ENCODE results near the gene PRKCB. TPM values are rescaled to one million over a fixed set of nuclear protein-coding genes. Genes with fewer than 3 reads are reported as not detected.

The PRKCB gene
- total and polyA plus RNA-seq, 2 of the 8 experiments (the other 6 are each of a cell fraction or from before 2014, with no cell fraction given) = 7.1 to 12.1 TPM

DNA sequence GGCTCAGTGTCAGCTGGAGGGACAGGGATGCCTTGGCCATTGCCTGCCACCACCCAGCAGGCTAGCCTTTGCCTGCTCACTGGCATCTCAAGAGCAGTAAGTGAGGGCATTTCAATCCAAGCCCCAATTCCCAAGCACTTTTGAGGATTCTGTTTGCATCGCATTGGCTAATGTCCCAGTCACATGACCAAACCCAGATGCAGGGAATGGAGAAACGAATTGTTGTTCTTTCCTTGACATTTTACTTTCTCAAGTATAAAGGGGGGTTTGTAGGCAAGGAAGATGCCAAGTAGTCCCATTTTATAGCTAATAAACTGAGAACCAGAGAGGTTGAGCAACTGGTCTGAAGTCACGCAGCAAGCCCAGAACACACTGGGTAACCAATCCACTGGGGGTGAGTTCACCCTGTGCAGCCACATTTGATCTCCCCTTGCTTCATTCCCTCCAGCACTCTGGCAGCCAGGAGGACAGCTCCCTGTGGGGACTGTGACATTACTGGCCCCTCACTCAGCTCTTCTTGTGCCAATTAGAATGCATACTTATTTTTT lies 226.6 kb downstream of the PRKCB start:
- H3K18ac ChIP-seq (ENCODE audit: extremely low read depth, low read length) = no peak overlapping the region
- no peak overlapping the region for H3K4ac ChIP-seq (replicated peaks; ENCODE audit: insufficient read length, low read depth, low read length)
- H3K4me3 ChIP-seq (ENCODE audit: extremely low read depth in 1 of 4, insufficient read depth in 2 of 4, low read depth in 3 of 4, low read length in 4 of 4) = no peak overlapping the region
- no peak overlapping the region for H2BK15ac ChIP-seq (ENCODE audit: low read length)
- H2BK20ac ChIP-seq (ENCODE audit: low read length) = no peak overlapping the region
- H3K23me2 ChIP-seq (ENCODE audit: low read depth, low read length) = no peaks in the 10 kb centered on the region
- no peaks in the 10 kb centered on the region for H3K4me1 ChIP-seq (replicated peaks in 1 of 4; ENCODE audit: control insufficient read depth in 3 of 4, insufficient read depth in 4 of 4, low read length in 3 of 4)
- no peaks in the 10 kb centered on the region for H3K36me3 ChIP-seq (ENCODE audit: control insufficient read depth in 2 of 4, insufficient read depth in 4 of 4, low read length in 3 of 4)
- no peak overlapping the region for H2BK120ac ChIP-seq (replicated peaks; ENCODE audit: low read depth, low read length)
- FAIRE-seq (no peak), DNase-seq (ENCODE audit: low read depth in 1 of 2, low spot score in 2 of 2) (no peak)
- H2AFZ ChIP-seq (ENCODE audit: low read length) = no peak overlapping the region
- H4K5ac ChIP-seq (ENCODE audit: insufficient read length, low read depth, low read length) = no peak overlapping the region
- no peaks in the 10 kb centered on the region for H3K9me3 ChIP-seq (ENCODE audit: insufficient read depth in 2 of 2, low read depth in 1 of 2, low read length in 1 of 2)
- H3K4me2 ChIP-seq (ENCODE audit: insufficient read depth in 1 of 2, low read depth in 2 of 2, low read length in 2 of 2) = no peak overlapping the region
- H2BK5ac ChIP-seq (ENCODE audit: low read depth, low read length) = no peak overlapping the region
- peak overlapping the region in 1 of 4 experiments; percentile 32; a peak in 1 of 7 replicates for H3K9ac ChIP-seq (replicated peaks in 1 of 4; ENCODE audit: extremely low read depth in 1 of 4, low read depth in 3 of 4, low read length in 3 of 4)
- TF ChIP-seq, protein P1, sequence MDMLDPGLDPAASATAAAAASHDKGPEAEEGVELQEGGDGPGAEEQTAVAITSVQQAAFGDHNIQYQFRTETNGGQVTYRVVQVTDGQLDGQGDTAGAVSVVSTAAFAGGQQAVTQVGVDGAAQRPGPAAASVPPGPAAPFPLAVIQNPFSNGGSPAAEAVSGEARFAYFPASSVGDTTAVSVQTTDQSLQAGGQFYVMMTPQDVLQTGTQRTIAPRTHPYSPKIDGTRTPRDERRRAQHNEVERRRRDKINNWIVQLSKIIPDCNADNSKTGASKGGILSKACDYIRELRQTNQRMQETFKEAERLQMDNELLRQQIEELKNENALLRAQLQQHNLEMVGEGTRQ (IDR thresholded peaks at IDR 0.05; ENCODE audit: low read length) = no peak
- no peak for TF ChIP-seq RXRA (IDR thresholded peaks at IDR 0.05; ENCODE audit: insufficient read depth, low read depth, low read length)
- TF ChIP-seq BRCA1 (IDR thresholded peaks at IDR 0.05; ENCODE audit: low read depth, low read length) = no peak
- no peak for TF ChIP-seq SP1 (IDR thresholded peaks at IDR 0.05; ENCODE audit: low read depth, low read length)
- no peak for TF ChIP-seq RNF2 (IDR thresholded peaks at IDR 0.05; ENCODE audit: borderline replicate concordance, low read depth, low read length, missing control alignments, poor library complexity, severe bottlenecking)
- TF ChIP-seq SP2 (IDR thresholded peaks at IDR 0.05; ENCODE audit: low read length) = no peak
- TF ChIP-seq, protein P2, sequence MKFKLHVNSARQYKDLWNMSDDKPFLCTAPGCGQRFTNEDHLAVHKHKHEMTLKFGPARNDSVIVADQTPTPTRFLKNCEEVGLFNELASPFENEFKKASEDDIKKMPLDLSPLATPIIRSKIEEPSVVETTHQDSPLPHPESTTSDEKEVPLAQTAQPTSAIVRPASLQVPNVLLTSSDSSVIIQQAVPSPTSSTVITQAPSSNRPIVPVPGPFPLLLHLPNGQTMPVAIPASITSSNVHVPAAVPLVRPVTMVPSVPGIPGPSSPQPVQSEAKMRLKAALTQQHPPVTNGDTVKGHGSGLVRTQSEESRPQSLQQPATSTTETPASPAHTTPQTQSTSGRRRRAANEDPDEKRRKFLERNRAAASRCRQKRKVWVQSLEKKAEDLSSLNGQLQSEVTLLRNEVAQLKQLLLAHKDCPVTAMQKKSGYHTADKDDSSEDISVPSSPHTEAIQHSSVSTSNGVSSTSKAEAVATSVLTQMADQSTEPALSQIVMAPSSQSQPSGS (IDR thresholded peaks at IDR 0.05; ENCODE audit: low read length) = no peak
- TF ChIP-seq HDAC6 (IDR thresholded peaks at IDR 0.05; ENCODE audit: low read depth, low read length) = no peak
- TF ChIP-seq NRF1 (IDR thresholded peaks at IDR 0.05; ENCODE audit: low read depth, low read length) = no peak
- H4K8ac ChIP-seq (ENCODE audit: extremely low read depth, insufficient read depth, low read length) = peak overlapping the region; percentile 9; the same call in 1 of the 2 replicates
- H4K91ac ChIP-seq (replicated peaks; ENCODE audit: insufficient read length, low read length) = no peak overlapping the region
- no peaks in the 10 kb centered on the region for H3K27me3 ChIP-seq (replicated peaks in 1 of 4; ENCODE audit: control insufficient read depth in 3 of 4, extremely low read depth in 1 of 4, insufficient read depth in 3 of 4, low read length in 3 of 4)
- no peak overlapping the region for H3K23ac ChIP-seq (ENCODE audit: insufficient read length)
- no peak overlapping the region for H3K56ac ChIP-seq (replicated peaks; ENCODE audit: insufficient read length, low read depth, low read length)
- H3K14ac ChIP-seq (ENCODE audit: insufficient read length) = no peak overlapping the region
- no peak overlapping the region for H2AK5ac ChIP-seq (ENCODE audit: low read depth, low read length)
- H4K20me1 ChIP-seq (replicated peaks in 1 of 2; ENCODE audit: control insufficient read depth in 1 of 2, insufficient read depth in 2 of 2, low read length in 2 of 2) = no peaks in the 10 kb centered on the region
- H3K79me1 ChIP-seq (ENCODE audit: low read depth, low read length) = no peaks in the 10 kb centered on the region
- ChIA-PET CTCF (ENCODE audit: partially characterized antibody) (interaction anchor here (0.6 to 6.0 kb wide), 3 partner anchors 8 to 20 kb away, joined by 4 to 34 read pairs (median 17); no protein-coding TSS in a partner anchor), POLR2A (ENCODE audit: partially characterized antibody) (no interaction called here)
- 64% methylated on average over 3 of the region's 3 CpGs; no CpG with 5 or more reads in 1 of the 2 experiments for WGBS, 2 experiments (ENCODE audit: extremely low coverage in 1 of 2, insufficient coverage in 1 of 2, insufficient read length in 1 of 2, insufficient replicate concordance in 2 of 2, low coverage in 1 of 2, low lambda C conversion rate in 2 of 2, missing lambda C conversion rate in 1 of 2)
- H3K79me2 ChIP-seq (ENCODE audit: control insufficient read depth in 1 of 2, insufficient read depth in 2 of 2, low read length in 2 of 2) = no peaks in the 10 kb centered on the region
- H3K27ac ChIP-seq (ENCODE audit: low read depth, low read length) = no peak overlapping the region
- no peak overlapping the region for H2BK12ac ChIP-seq (ENCODE audit: low read depth, low read length)
